Measurements from ENCODE around the gene SUCLG2. TPM values are rescaled to one million over a fixed set of nuclear protein-coding genes. Genes with fewer than 3 reads are reported as not detected.

SUCLG2 gene
- total RNA-seq, 1 donor from 2014 or later: 53.8 TPM

GRCh38 chr3:67602816-67603215 lies 51.6 kb downstream of the SUCLG2 start:
- Histone ChIP-seq H3K9me3 (no peaks in the 10 kb centered on the region), H3K4me1 (no peaks in the 10 kb centered on the region), H3K27ac (no peak overlapping the region), H3K4me3 (no peak overlapping the region), H3K27me3 (no peaks in the 10 kb centered on the region), H3K36me3 (peaks cover 26% of the 10 kb centered on the region)
- ATAC-seq (no peak), DNase-seq (no peak)
- intact Hi-C loops (cut with DNase I): no loop called here
- no peak for TF ChIP-seq CTCF (IDR thresholded peaks at IDR 0.05)

GRCh38 chr3:67601919-67602608 lies 52.3 kb downstream of the SUCLG2 start:
- no peak overlapping the region for H3K27ac ChIP-seq
- H3K4me3 ChIP-seq: no peak overlapping the region
- intact Hi-C loops (cut with DNase I): no loop called here
- ATAC-seq (no peak), DNase-seq (no peak)
- no peak for TF ChIP-seq CTCF (IDR thresholded peaks at IDR 0.05)
- H3K27me3 ChIP-seq: no peaks in the 10 kb centered on the region
- no peaks in the 10 kb centered on the region for H3K9me3 ChIP-seq
- peaks cover 19% of the 10 kb centered on the region for H3K36me3 ChIP-seq
- H3K4me1 ChIP-seq: no peaks in the 10 kb centered on the region

- no peak overlapping the region for H3K4me3 ChIP-seq
- no peak overlapping the region for H3K27ac ChIP-seq
- H3K9me3 ChIP-seq: no peaks in the 10 kb centered on the region
- H3K4me1 ChIP-seq: no peaks in the 10 kb centered on the region
- ATAC-seq (no peak), DNase-seq (no peak)
- no peak for TF ChIP-seq CTCF (IDR thresholded peaks at IDR 0.05)
- intact Hi-C loops (cut with DNase I): no loop called here
- H3K36me3 ChIP-seq: peaks cover 15% of the 10 kb centered on the region
- H3K27me3 ChIP-seq: no peaks in the 10 kb centered on the region
Measured at GRCh38 chr3:67601385-67601784, 53.0 kb downstream of the SUCLG2 start.

- no peaks in the 10 kb centered on the region for H3K9me3 ChIP-seq
- no peaks in the 10 kb centered on the region for H3K4me1 ChIP-seq
- no peaks in the 10 kb centered on the region for H3K27me3 ChIP-seq
- H3K27ac ChIP-seq: no peak overlapping the region
- peaks cover 10% of the 10 kb centered on the region for H3K36me3 ChIP-seq
- no peak for DNase-seq
- intact Hi-C loops (cut with DNase I): no loop called here
- ATAC-seq: no peak
- H3K4me3 ChIP-seq: no peak overlapping the region
- no peak for TF ChIP-seq CTCF (IDR thresholded peaks at IDR 0.05)
Measured at GRCh38 chr3:67599821-67600220, 54.6 kb downstream of the SUCLG2 start.

GRCh38 chr3:67598814-67599556 lies 55.4 kb downstream of the SUCLG2 start:
- Histone ChIP-seq H3K4me3 (no peak overlapping the region), H3K27me3 (no peaks in the 10 kb centered on the region), H3K27ac (no peak overlapping the region), H3K9me3 (no peaks in the 10 kb centered on the region), H3K36me3 (peaks cover 2% of the 10 kb centered on the region), H3K4me1 (no peaks in the 10 kb centered on the region)
- ATAC-seq (no peak), DNase-seq (no peak)
- TF ChIP-seq CTCF (IDR thresholded peaks at IDR 0.05): no peak
- intact Hi-C loops (cut with DNase I): no loop called here

All from upper lobe of right lung (tissue), 1 donor.